Naive B cell (primary cell): Measurements from ENCODE around the gene PCDHGB4. TPM values are rescaled to one million over a fixed set of nuclear protein-coding genes. Genes with fewer than 3 reads are reported as not detected.
"Not testable (repeated sequence)": the region's sequence is repeated elsewhere in the genome, so short reads cannot be mapped to it uniquely, and the experiment has no call there.

Experiments
- ATAC-seq, 2 donors: fragments of 150-1000 bp; cut with Tn5 transposase; 2 replicates each; pipeline ENCODE4 v1.10.0; 2021; ENCODE audit warnings: low read depth in 2 of 2, mild to moderate bottlenecking in 2 of 2, moderate library complexity in 2 of 2
- DNase-seq: peaks from one replicate; pipeline ENCODE4 v3.0.0; 2022
- H3K27ac Mint-ChIP-seq, 6 donors: one replicate each; pipeline ENCODE4 v1.8.0; 2020 to 2022; ENCODE audit warnings: mild to moderate bottlenecking in 6 of 6, mixed read lengths in 6 of 6, moderate library complexity in 5 of 6, inconsistent platforms in 2 of 6
- H3K27me3 Mint-ChIP-seq, 3 donors: one replicate each; pipeline ENCODE4 v1.8.0; 2021 to 2022; ENCODE audit warnings: mixed read lengths in 3 of 3, mild to moderate bottlenecking in 1 of 3
- H3K36me3 Mint-ChIP-seq, 2 donors: one replicate each; pipeline ENCODE4 v1.8.0; 2020 to 2022; ENCODE audit warnings: mixed read lengths in 2 of 2, inconsistent platforms in 1 of 2, mild to moderate bottlenecking in 1 of 2
- H3K4me1 Mint-ChIP-seq, 3 donors: one replicate each; pipeline ENCODE4 v1.8.0; 2020 to 2022; ENCODE audit warnings: mixed read lengths in 3 of 3, inconsistent platforms in 1 of 3, mild to moderate bottlenecking in 1 of 3, moderate library complexity in 1 of 3
- H3K4me3 Mint-ChIP-seq, 8 donors: one replicate each; pipeline ENCODE4 v1.8.0; 2020 to 2022; ENCODE audit warnings: mild to moderate bottlenecking in 8 of 8, mixed read lengths in 8 of 8, moderate library complexity in 8 of 8, inconsistent platforms in 2 of 8
- H3K9me3 Mint-ChIP-seq, 7 donors: one replicate each; pipeline ENCODE4 v1.8.0; 2020 to 2022; ENCODE audit warnings: mixed read lengths in 7 of 7, mild to moderate bottlenecking in 5 of 7, inconsistent platforms in 2 of 7, moderate library complexity in 1 of 7
- polyA plus RNA-seq, 6 donors: library from polyadenylated mRNA; unstranded; fragments of 300-500 nt; fragmentation: Illumina TruSeq; gene quantifications; one replicate each; pipeline ENCODE4 v1.2.3, GENCODE V29; 2021; ENCODE audit warnings: low read depth in 6 of 6

The PCDHGB4 gene
- polyA plus RNA-seq, 6 donors from 2014 or later = 0.15 TPM; not detected in 5

DNA sequence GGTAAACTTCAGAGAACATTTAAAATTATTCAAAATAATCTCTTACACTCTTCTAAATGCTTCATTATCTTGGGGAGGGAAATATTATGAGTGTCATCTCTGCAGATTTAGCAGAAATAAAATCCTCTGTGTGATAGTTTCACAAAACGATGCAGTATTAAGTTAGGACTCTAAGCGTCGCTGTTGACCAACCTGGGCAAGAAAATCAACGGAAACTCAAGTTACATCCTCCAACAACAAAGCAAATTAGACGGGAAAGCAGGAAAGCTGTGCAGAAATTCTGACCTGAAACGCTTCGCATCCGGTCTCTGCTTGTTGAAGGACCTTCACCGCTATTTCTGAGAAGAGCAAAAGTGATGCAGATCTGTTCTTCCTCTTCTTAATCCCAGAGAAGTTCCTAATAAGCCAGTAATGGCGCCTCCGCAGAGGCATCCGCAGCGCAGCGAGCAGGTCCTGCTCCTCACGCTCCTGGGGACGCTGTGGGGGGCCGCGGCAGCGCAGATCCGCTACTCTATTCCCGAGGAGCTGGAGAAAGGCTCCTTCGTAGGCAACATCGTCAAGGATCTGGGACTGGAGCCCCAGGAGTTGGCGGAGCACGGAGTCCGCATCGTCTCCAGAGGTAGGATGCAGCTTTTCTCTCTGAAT, 13.7 kb upstream of the PCDHGB4 start, which contains the start of gene PCDHGA6:
Gene PCDHGA6, plus strand, starts transcription at position 219 of the 645 bp plus-strand sequence. Its CDS starts 193 bp downstream, at position 412.
- H3K27me3 Mint-ChIP-seq = peaks cover 44 to 66% (median 44%) of the 10 kb centered on the region in 3 donors
- no peak for ATAC-seq
- peak within 1 kb of the TSS in 5 of 8 donors; percentile 5 to 57 (median 29) for H3K4me3 Mint-ChIP-seq
- no peak for DNase-seq
- H3K9me3 Mint-ChIP-seq = peaks cover 8 to 67% (median 45%) of the 10 kb centered on the region in 7 donors
- peak within 1 kb of the TSS in 1 of 6 donors; percentile 30 for H3K27ac Mint-ChIP-seq
- peaks cover 8 to 30% of the 10 kb centered on the region in 2 donors for H3K36me3 Mint-ChIP-seq
- H3K4me1 Mint-ChIP-seq = peaks cover 4 to 6% (median 6%) of the 10 kb centered on the region in 3 donors

DNA sequence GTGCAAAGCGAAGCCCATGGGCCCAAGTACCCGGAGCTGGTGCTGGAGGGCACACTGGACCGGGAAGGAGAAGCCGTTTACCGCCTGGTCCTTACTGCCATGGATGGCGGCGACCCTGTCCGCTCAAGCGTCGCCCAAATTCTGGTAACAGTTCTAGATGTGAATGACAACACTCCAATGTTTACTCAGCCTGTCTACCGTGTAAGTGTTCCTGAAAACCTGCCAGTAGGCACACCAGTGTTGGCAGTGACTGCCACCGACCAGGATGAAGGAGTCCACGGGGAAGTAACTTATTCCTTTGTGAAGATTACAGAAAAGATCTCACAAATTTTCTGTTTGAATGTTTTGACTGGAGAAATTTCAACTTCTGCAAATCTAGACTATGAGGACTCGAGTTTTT, 12.9 kb upstream of the PCDHGB4 start:
- peaks cover 8 to 30% of the 10 kb centered on the region in 2 donors for H3K36me3 Mint-ChIP-seq
- peaks cover 39 to 69% (median 41%) of the 10 kb centered on the region in 3 donors for H3K27me3 Mint-ChIP-seq
- H3K4me3 Mint-ChIP-seq = no peak overlapping the region
- peaks cover 4 to 6% (median 6%) of the 10 kb centered on the region in 3 donors for H3K4me1 Mint-ChIP-seq
- ATAC-seq (no peak), DNase-seq (no peak)
- peak overlapping the region in 1 of 6 donors; percentile 30 for H3K27ac Mint-ChIP-seq
- H3K9me3 Mint-ChIP-seq = peaks cover 8 to 64% (median 45%) of the 10 kb centered on the region in 7 donors

DNA sequence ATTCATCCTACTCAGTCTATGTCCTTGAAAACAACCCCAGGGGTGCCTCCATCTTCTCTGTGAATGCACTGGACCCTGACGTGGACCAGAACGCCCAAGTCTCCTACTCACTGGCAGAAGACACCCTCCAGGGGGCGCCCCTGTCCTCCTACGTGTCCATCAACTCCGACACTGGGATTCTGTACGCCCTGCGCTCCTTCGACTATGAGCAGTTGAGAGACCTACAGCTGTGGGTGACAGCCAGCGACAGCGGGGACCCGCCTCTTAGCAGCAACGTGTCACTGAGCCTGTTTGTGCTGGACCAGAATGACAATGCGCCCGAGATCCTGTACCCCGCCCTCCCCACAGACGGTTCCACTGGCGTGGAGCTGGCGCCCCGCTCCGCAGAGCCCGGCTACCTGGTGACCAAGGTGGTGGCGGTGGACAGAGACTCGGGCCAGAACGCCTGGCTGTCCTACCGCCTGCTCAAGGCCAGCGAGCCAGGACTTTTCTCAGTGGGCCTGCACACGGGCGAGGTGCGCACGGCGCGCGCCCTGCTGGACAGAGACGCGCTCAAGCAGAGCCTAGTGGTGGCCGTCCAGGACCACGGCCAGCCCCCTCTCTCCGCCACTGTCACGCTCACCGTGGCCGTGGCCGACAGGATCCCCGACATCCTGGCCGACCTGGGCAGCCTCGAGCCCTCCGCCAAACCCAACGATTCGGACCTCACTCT, 11.9 kb upstream of the PCDHGB4 start:
- H3K4me1 Mint-ChIP-seq, DNase-seq, H3K4me3 Mint-ChIP-seq, ATAC-seq: not testable (repeated sequence)
- Mint-ChIP-seq H3K27me3 (peaks cover 29 to 68% (median 38%) of the 10 kb centered on the region in 3 donors), H3K36me3 (peaks cover 8 to 22% of the 10 kb centered on the region in 2 donors), H3K9me3 (peaks cover 8 to 67% (median 40%) of the 10 kb centered on the region in 7 donors), H3K27ac (peak overlapping the region in 2 of 6 donors; percentile 24 to 65)

DNA sequence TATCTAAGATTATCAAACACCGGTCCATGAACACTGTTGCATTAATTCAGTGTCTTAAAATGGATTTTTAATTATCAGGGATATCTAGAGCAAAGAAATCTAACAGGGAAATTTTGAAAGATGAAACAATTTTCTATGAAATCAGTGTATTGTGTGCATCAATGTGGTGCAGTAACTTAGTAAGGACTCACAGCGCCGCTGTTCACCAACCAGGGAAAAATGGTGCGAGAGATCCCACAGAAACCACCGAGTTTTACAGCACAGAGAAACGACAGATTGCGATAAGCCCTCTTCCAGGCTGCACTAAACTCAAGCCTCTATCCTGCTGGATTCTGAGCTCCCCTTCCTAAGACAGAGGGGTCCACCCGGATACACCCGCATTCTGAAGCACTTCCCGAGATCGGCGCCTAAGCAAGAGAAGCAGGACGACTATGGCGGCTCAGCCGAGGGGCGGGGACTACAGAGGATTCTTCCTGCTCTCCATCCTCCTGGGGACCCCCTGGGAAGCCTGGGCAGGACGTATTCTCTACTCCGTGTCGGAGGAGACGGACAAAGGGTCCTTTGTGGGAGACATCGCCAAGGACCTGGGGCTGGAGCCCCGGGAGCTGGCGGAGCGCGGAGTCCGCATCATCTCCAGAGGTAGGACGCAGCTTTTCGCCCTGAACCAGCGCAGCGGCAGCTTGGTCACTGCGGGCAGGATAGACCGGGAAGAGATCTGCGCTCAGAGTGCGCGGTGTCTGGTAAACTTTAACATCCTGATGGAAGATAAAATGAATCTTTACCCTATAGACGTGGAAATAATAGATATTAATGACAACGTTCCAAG, 4.8 kb upstream of the PCDHGB4 start, which contains the start of gene PCDHGA7:
Gene PCDHGA7, plus strand, starts transcription at position 274 of the 826 bp plus-strand sequence. Its CDS starts 158 bp downstream, at position 432.
- peaks cover 0 to 6% (median 2%) of the 10 kb centered on the region in 3 donors for H3K4me1 Mint-ChIP-seq
- H3K9me3 Mint-ChIP-seq = peaks cover 0 to 68% (median 35%) of the 10 kb centered on the region in 7 donors
- H3K27ac Mint-ChIP-seq = peak within 1 kb of the TSS in 3 of 6 donors; percentile 37 to 86 (median 63)
- peak within 1 kb of the TSS; percentile 18 to 87 (median 64) for H3K4me3 Mint-ChIP-seq
- ATAC-seq (peak in 1 of 2 donors; percentile 28), DNase-seq (no peak)
- peaks cover 6 to 9% of the 10 kb centered on the region in 2 donors for H3K36me3 Mint-ChIP-seq
- H3K27me3 Mint-ChIP-seq = peaks cover 52 to 67% (median 57%) of the 10 kb centered on the region in 3 donors

DNA sequence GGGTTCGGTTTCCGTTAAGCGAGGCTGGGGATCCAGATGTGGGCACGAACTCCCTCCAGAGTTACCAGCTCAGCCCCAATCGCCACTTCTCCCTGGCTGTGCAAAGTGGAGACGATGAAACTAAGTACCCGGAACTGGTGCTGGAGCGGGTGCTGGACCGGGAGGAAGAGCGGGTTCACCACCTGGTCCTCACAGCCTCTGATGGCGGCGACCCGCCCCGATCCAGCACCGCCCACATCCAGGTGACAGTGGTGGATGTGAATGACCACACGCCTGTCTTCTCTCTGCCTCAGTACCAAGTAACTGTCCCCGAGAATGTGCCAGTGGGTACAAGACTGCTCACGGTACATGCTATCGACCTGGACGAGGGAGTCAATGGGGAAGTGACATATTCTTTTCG, 4.2 kb upstream of the PCDHGB4 start:
- H3K4me3 Mint-ChIP-seq = peak overlapping the region in 5 of 8 donors; percentile 18 to 65 (median 42)
- peaks cover 0 to 66% (median 37%) of the 10 kb centered on the region in 7 donors for H3K9me3 Mint-ChIP-seq
- DNase-seq = no peak
- peak overlapping the region in 1 of 6 donors; percentile 63 for H3K27ac Mint-ChIP-seq
- peaks cover 55 to 69% (median 59%) of the 10 kb centered on the region in 3 donors for H3K27me3 Mint-ChIP-seq
- H3K4me1 Mint-ChIP-seq = peaks cover 0 to 6% (median 2%) of the 10 kb centered on the region in 3 donors
- peaks cover 7 to 11% of the 10 kb centered on the region in 2 donors for H3K36me3 Mint-ChIP-seq
- ATAC-seq = no peak

DNA sequence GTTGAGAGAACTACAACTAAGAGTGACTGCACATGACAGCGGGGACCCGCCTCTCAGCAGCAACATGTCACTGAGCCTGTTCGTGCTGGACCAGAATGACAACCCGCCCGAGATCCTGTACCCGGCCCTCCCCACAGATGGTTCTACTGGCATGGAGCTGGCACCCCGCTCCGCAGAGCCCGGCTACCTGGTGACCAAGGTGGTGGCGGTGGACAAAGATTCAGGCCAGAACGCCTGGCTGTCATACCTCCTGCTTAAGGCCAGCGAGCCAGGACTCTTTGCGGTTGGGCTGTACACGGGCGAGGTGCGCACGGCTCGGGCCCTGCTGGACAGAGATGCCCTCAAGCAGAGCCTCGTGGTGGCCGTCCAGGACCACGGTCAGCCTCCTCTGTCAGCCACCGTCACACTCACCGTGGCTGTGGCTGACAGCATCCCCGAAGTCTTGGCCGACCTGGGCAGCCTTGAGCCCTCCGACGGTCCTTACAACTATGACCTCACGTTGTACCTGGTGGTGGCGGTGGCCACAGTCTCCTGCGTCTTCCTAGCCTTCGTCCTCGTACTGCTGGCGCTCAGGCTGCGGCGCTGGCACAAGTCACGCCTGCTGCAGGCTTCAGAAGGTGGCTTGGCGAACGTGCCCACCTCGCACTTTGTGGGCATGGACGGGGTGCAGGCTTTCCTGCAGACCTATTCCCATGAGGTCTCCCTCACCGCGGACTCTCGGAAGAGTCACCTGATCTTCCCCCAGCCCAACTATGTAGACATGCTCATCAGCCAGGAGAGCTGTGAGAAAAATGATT, 2.8 kb upstream of the PCDHGB4 start:
- Mint-ChIP-seq H3K4me3 (no peak overlapping the region), H3K36me3 (peaks cover 15 to 20% of the 10 kb centered on the region in 2 donors), H3K9me3 (peaks cover under 1 to 79% (median 42%) of the 10 kb centered on the region in 7 donors), H3K27me3 (peaks cover 57 to 73% (median 72%) of the 10 kb centered on the region in 3 donors), H3K27ac (peak overlapping the region in 1 of 6 donors; percentile 44), H3K4me1 (peaks cover 0 to 6% (median 2%) of the 10 kb centered on the region in 3 donors)
- DNase-seq = no peak
- ATAC-seq = no peak

DNA sequence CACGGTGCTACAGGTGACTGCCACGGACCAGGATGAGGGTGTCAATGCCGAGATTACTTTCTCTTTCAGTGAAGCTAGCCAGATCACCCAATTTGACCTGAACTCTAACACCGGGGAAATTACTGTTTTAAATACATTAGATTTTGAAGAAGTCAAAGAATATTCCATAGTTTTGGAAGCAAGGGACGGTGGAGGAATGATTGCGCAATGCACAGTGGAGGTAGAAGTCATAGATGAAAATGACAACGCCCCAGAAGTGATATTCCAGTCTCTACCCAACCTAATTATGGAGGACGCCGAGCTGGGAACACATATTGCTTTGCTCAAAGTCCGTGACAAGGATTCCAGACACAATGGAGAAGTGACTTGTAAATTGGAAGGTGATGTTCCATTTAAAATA, 1.2 kb downstream of the PCDHGB4 start:
- Mint-ChIP-seq H3K4me3 (peak overlapping the region in 2 of 8 donors; percentile 16 to 74), H3K36me3 (peaks cover 23 to 26% of the 10 kb centered on the region in 2 donors), H3K9me3 (peaks cover 4 to 82% (median 43%) of the 10 kb centered on the region in 7 donors), H3K27me3 (peaks cover 67 to 79% (median 74%) of the 10 kb centered on the region in 3 donors), H3K4me1 (peaks cover 0 to 4% (median 0%) of the 10 kb centered on the region in 3 donors), H3K27ac (peak overlapping the region in 1 of 6 donors; percentile 53)
- ATAC-seq (no peak), DNase-seq (no peak)

DNA sequence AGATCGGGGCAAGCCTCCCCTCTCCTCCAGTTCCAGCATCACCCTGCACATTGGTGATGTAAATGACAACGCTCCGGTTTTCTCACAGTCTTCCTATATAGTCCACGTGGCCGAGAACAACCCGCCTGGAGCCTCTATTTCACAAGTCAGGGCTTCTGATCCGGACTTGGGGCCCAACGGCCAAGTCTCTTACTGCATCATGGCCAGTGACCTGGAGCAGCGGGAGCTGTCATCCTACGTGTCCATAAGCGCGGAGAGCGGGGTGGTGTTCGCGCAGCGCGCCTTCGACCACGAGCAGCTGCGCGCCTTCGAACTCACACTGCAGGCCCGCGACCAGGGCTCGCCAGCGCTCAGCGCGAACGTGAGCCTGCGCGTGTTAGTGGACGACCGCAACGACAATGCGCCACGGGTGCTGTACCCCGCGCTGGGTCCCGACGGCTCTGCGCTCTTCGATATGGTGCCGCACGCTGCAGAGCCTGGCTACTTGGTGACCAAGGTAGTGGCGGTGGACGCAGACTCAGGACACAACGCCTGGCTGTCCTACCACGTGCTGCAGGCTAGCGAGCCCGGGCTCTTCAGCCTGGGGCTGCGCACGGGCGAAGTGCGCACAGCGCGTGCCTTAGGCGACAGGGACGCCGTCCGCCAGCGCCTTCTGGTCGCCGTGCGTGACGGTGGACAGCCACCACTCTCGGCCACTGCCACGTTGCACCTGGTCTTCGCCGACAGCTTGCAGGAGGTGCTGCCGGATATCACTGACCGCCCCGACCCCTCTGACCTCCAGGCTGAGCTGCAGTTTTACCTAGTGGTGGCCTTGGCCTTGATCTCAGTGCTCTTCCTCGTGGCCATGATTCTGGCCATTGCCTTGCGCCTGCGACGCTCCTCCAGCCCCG, 1.9 kb downstream of the PCDHGB4 start:
- Mint-ChIP-seq H3K9me3 (peaks cover 4 to 82% (median 43%) of the 10 kb centered on the region in 7 donors), H3K27me3 (peaks cover 66 to 79% (median 74%) of the 10 kb centered on the region in 3 donors), H3K4me1 (peaks cover 0 to 4% (median 0%) of the 10 kb centered on the region in 3 donors), H3K4me3 (peak overlapping the region in 2 of 8 donors; percentile 2 to 42), H3K36me3 (peaks cover 30% of the 10 kb centered on the region in 2 donors), H3K27ac (peak overlapping the region in 2 of 6 donors; percentile 53 to 75)
- no peak for ATAC-seq
- DNase-seq = no peak

DNA sequence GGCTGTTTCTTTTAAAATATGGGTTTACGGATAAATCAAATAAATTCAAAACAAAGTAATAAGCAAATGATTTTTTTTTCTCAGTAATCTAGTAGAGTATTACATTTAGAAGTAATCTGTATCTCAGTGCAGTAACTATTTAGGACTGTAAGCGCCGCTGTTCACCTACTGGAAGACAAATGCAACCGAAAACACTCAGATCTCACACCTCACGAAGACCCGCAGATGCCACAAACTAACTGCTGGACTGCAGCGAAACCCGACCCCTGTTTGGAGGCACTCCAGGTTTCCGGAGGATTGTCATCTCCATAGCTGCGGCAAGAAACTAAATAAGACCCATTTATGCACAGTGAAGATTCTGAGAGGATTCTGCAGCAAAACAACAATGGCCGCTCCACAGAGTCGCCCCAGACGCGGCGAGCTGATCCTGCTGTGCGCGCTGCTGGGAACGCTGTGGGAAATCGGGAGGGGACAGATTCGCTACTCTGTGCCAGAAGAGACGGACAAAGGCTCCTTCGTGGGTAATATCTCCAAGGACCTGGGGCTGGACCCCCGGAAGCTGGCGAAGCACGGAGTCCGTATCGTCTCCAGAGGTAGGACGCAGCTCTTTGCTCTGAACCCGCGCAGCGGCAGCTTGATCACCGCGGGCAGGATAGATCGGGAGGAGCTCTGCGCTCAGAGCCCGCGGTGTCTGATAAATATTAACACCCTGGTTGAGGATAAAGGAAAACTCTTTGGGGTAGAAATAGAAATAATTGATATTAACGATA, 5.1 kb downstream of the PCDHGB4 start, which contains the start of gene PCDHGA8:
Gene PCDHGA8, plus strand, starts transcription at position 205 of the 770 bp plus-strand sequence. Its CDS starts 181 bp downstream, at position 386.
- peaks cover 56 to 77% (median 60%) of the 10 kb centered on the region in 3 donors for H3K27me3 Mint-ChIP-seq
- ATAC-seq = no peak
- H3K36me3 Mint-ChIP-seq = peaks cover 24 to 31% of the 10 kb centered on the region in 2 donors
- peaks cover 0 to 4% (median 0%) of the 10 kb centered on the region in 3 donors for H3K4me1 Mint-ChIP-seq
- H3K9me3 Mint-ChIP-seq = peaks cover 4 to 70% (median 38%) of the 10 kb centered on the region in 7 donors
- H3K4me3 Mint-ChIP-seq = peak within 1 kb of the TSS in 3 of 8 donors; percentile 12 to 41 (median 21)
- H3K27ac Mint-ChIP-seq = peak within 1 kb of the TSS in 4 of 6 donors; percentile 47 to 81 (median 74)
- DNase-seq = no peak

DNA sequence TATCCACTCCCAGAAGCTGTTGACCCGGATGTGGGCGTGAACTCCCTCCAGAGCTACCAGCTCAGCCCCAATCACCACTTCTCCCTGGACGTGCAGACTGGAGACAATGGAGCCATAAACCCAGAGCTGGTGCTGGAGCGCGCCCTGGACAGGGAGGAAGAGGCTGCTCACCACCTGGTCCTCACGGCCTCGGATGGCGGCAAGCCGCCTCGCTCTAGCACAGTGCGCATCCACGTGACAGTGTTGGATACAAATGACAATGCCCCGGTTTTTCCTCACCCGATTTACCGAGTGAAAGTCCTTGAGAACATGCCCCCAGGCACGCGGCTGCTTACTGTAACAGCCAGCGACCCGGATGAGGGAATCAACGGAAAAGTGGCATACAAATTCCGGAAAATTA, 5.8 kb downstream of the PCDHGB4 start:
- H3K4me1 Mint-ChIP-seq = peaks cover 0 to 4% (median 0%) of the 10 kb centered on the region in 3 donors
- DNase-seq = no peak
- peaks cover 4 to 70% (median 37%) of the 10 kb centered on the region in 7 donors for H3K9me3 Mint-ChIP-seq
- H3K4me3 Mint-ChIP-seq = peak overlapping the region in 1 of 8 donors; percentile 12
- peak overlapping the region in 2 of 6 donors; percentile 47 to 79 for H3K27ac Mint-ChIP-seq
- no peak for ATAC-seq
- peaks cover 24 to 30% of the 10 kb centered on the region in 2 donors for H3K36me3 Mint-ChIP-seq
- H3K27me3 Mint-ChIP-seq = peaks cover 55 to 75% (median 57%) of the 10 kb centered on the region in 3 donors
